Thyroid gland (tissue), 4 donors: ENCODE results near the gene ARHGAP22. TPM values are rescaled to one million over a fixed set of nuclear protein-coding genes. Genes with fewer than 3 reads are reported as not detected.

Experiments
- DNase-seq, 2 donors: peaks; one replicate each; pipeline ENCODE4 v3.0.0-alpha.2; 2019
- H3K27ac ChIP-seq, 3 donors: fragments of 200-600 bp; sonication (generic); 1 replicate in 2 of 3; 2 replicates in 1 of 3; pipeline ENCODE4 v1.5.1; 2016 to 2019; ENCODE audit warnings: mild to moderate bottlenecking in 1 of 3, moderate library complexity in 1 of 3
- H3K27me3 ChIP-seq: fragments of 200-600 bp; sonication (generic); one replicate; pipeline ENCODE4 v1.5.1; 2019
- H3K36me3 ChIP-seq, 2 donors: fragments of 200-600 bp; sonication (generic); one replicate each; pipeline ENCODE4 v1.5.1; 2016 to 2019
- H3K4me1 ChIP-seq, 2 donors: fragments of 200-600 bp; sonication (generic); one replicate each; pipeline ENCODE4 v1.5.1; 2017 to 2019
- H3K4me3 ChIP-seq, 3 donors: fragments of 200-600 bp; sonication (generic); replicated peaks in 1 of 3; 1 replicate in 2 of 3; 2 replicates in 1 of 3; pipeline ENCODE4 v1.5.1; 2016; ENCODE audit warnings: mild to moderate bottlenecking in 1 of 3
- H3K9me3 ChIP-seq: fragments of 200-600 bp; sonication (generic); one replicate; pipeline ENCODE4 v1.5.1; 2017
- POLR2A ChIP-seq, 2 donors: fragments of 450-650 bp; IDR thresholded peaks; one replicate each; pipeline ENCODE4 v1.6.1; 2017; ENCODE audit warnings: antibody characterized with exemption in 2 of 2, mild to moderate bottlenecking in 2 of 2, moderate library complexity in 1 of 2
- WGBS, 2 donors: methylation state at CpG; one replicate each; pipeline ENCODE4 v1.1.5; 2017; 5-methylcytosine and 5-hydroxymethylcytosine counted together
- intact Hi-C: fragments of 100-400 bp; cut with DNase I; formaldehyde crosslinking; loops from one replicate; pipeline ENCODE4 v1.15.1; 2023
- total RNA-seq, 4 donors: library from RNA; depleted of rRNA; stranded (reverse); fragments of >200 nt; gene quantifications; one replicate each; pipeline ENCODE4 v1.2.3, GENCODE V29; 2016
- TF ChIP-seq, protein P1 (sequence below), 6 experiments: fragments of 200-600 bp in 3 of 6; fragments of 450-650 bp in 3 of 6; sonication (generic) in 3 of 6; IDR thresholded peaks; one replicate each; pipeline ENCODE4 v1.5.1; 2016 to 2019; ENCODE audit warnings: antibody characterized with exemption in 6 of 6, mild to moderate bottlenecking in 2 of 6, inconsistent platforms in 1 of 6, moderate library complexity in 1 of 6

Gene ARHGAP22
- total RNA-seq, 4 donors from 2014 or later = 3.4 to 29.5 (median 19.1) TPM

- Histone ChIP-seq H3K4me1 (peaks cover 11 to 17% of the 10 kb centered on the region in 2 donors), H3K27me3 (no peaks in the 10 kb centered on the region), H3K9me3 (no peaks in the 10 kb centered on the region), H3K4me3 (no peak overlapping the region), H3K27ac (no peak overlapping the region), H3K36me3 (peaks cover 4 to 8% of the 10 kb centered on the region in 2 donors)
- intact Hi-C loops = no loop called here
- TF ChIP-seq, protein P1, sequence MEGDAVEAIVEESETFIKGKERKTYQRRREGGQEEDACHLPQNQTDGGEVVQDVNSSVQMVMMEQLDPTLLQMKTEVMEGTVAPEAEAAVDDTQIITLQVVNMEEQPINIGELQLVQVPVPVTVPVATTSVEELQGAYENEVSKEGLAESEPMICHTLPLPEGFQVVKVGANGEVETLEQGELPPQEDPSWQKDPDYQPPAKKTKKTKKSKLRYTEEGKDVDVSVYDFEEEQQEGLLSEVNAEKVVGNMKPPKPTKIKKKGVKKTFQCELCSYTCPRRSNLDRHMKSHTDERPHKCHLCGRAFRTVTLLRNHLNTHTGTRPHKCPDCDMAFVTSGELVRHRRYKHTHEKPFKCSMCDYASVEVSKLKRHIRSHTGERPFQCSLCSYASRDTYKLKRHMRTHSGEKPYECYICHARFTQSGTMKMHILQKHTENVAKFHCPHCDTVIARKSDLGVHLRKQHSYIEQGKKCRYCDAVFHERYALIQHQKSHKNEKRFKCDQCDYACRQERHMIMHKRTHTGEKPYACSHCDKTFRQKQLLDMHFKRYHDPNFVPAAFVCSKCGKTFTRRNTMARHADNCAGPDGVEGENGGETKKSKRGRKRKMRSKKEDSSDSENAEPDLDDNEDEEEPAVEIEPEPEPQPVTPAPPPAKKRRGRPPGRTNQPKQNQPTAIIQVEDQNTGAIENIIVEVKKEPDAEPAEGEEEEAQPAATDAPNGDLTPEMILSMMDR (IDR thresholded peaks at IDR 0.05) = no peak
- no peak for TF ChIP-seq POLR2A (IDR thresholded peaks at IDR 0.05)
- 96 to 98% methylated on average over 3 of the region's 3 CpGs for WGBS, 2 donors
- no peak for DNase-seq
These were observed 192.8 kb downstream of the ARHGAP22 start for GRCh38 chr10:48412081-48412480.

GRCh38 chr10:48411510-48411909 lies 193.4 kb downstream of the ARHGAP22 start:
- 95 to 96% methylated on average over 2 of the region's 2 CpGs for WGBS, 2 donors
- H3K9me3 ChIP-seq = no peaks in the 10 kb centered on the region
- TF ChIP-seq, protein P1 (IDR thresholded peaks at IDR 0.05) = no peak
- no peak for TF ChIP-seq POLR2A (IDR thresholded peaks at IDR 0.05)
- peaks cover 7 to 16% of the 10 kb centered on the region in 2 donors for H3K4me1 ChIP-seq
- no peak overlapping the region for H3K27ac ChIP-seq
- no peak for DNase-seq
- H3K4me3 ChIP-seq = no peak overlapping the region
- intact Hi-C loops = no loop called here
- no peaks in the 10 kb centered on the region for H3K27me3 ChIP-seq
- H3K36me3 ChIP-seq = peaks cover 4 to 8% of the 10 kb centered on the region in 2 donors

GRCh38 chr10:48410503-48410902 lies 194.4 kb downstream of the ARHGAP22 start:
- 98% methylated on average over 6 of the region's 6 CpGs for WGBS, 2 donors
- no peaks in the 10 kb centered on the region for H3K9me3 ChIP-seq
- TF ChIP-seq, protein P1 (IDR thresholded peaks at IDR 0.05) = no peak
- TF ChIP-seq POLR2A (IDR thresholded peaks at IDR 0.05) = no peak
- peaks cover 12 to 16% of the 10 kb centered on the region in 2 donors for H3K4me1 ChIP-seq
- no peak overlapping the region for H3K4me3 ChIP-seq
- intact Hi-C loops = no loop called here
- DNase-seq = no peak
- peaks cover 4 to 8% of the 10 kb centered on the region in 2 donors for H3K36me3 ChIP-seq
- no peak overlapping the region for H3K27ac ChIP-seq
- H3K27me3 ChIP-seq = no peaks in the 10 kb centered on the region

DNA sequence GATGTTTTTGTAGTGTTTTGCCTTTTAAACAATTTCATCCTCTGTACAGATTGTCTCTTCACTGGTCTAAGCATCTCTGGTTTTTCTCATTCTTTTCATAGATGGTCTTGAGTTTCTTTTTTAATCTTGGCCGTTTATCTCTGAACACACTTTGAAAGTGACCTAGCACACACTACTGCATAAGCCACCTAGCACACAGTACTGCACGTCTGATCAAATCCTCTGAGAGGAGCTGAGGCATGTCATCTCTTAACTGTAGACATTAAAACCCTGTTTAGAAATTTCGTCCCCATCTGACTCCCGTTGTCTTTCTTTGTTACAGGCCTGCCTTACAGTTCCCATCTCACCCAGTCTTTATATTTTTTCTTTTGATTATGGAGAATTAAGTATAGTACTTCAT lies 198.2 kb downstream of the ARHGAP22 start:
- Histone ChIP-seq H3K27me3 (no peaks in the 10 kb centered on the region), H3K4me1 (peaks cover 16 to 19% of the 10 kb centered on the region in 2 donors), H3K36me3 (peaks cover 4 to 8% of the 10 kb centered on the region in 2 donors), H3K27ac (peak overlapping the region; percentile 43 to 76 (median 66)), H3K9me3 (no peaks in the 10 kb centered on the region), H3K4me3 (no peak overlapping the region)
- intact Hi-C loops = no loop called here
- DNase-seq = no peak
- TF ChIP-seq POLR2A (IDR thresholded peaks at IDR 0.05) = no peak
- TF ChIP-seq, protein P1 (IDR thresholded peaks at IDR 0.05) = no peak
- WGBS, 2 donors = 40 to 47% methylated on average over 4 of the region's 4 CpGs

DNA sequence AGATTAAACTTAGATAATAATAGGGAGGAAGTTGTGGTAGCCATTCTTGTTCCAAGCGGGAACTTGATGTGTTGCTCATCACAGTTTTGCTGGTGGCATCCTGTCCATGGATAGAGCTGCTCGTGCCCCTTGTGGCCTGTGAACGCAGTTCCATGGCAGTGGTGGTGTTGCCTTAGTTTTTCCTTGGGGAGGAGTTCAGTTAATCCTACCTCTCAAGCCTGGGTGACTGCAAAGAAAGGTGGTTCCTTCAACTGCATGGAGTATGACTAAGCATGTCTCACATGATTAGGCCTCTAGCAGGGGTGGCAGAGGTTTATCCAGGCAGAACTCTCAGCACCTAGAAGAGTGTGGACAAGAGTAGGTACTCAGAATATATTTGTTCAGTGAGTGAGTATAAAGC lies 198.7 kb downstream of the ARHGAP22 start:
- Histone ChIP-seq H3K27ac (peak overlapping the region; percentile 74 to 86 (median 81)), H3K9me3 (no peaks in the 10 kb centered on the region), H3K4me1 (peaks cover 16 to 19% of the 10 kb centered on the region in 2 donors), H3K4me3 (no peak overlapping the region), H3K27me3 (no peaks in the 10 kb centered on the region), H3K36me3 (peaks cover 4 to 8% of the 10 kb centered on the region in 2 donors)
- intact Hi-C loops = no loop called here
- WGBS, 2 donors = 34 to 50% methylated on average over 3 of the region's 3 CpGs
- DNase-seq = peak; percentile 76 to 79
- TF ChIP-seq POLR2A (IDR thresholded peaks at IDR 0.05) = peak in 1 of 2 donors; percentile 57
- TF ChIP-seq, protein P1 (IDR thresholded peaks at IDR 0.05) = peak in 4 of 6 experiments; percentile 44 to 82 (median 47)
